Uterus (tissue), 4 donors: ENCODE results near the gene TMBIM1. TPM values are rescaled to one million over a fixed set of nuclear protein-coding genes. Genes with fewer than 3 reads are reported as not detected.

ENCODE experiments used
- DNase-seq, 2 donors: peaks; one replicate each; pipeline ENCODE4 v3.0.0-alpha.2; 2019 to 2020
- H3K27ac ChIP-seq, 2 donors: fragments of 200-600 bp; sonication (generic); 1 replicate in 1 of 2; 2 replicates in 1 of 2; pipeline ENCODE4 v1.5.1; 2016 to 2018
- H3K27me3 ChIP-seq, 2 donors: fragments of 200-600 bp; sonication (generic); one replicate each; pipeline ENCODE4 v1.5.1; 2018 to 2019; ENCODE audit warnings: control low read depth in 1 of 2
- H3K36me3 ChIP-seq, 2 donors: fragments of 200-600 bp; sonication (generic); one replicate each; pipeline ENCODE4 v1.5.1; 2019; ENCODE audit warnings: control low read depth in 1 of 2
- H3K4me1 ChIP-seq, 2 donors: fragments of 200-600 bp; sonication (generic); one replicate each; pipeline ENCODE4 v1.5.1; 2018 to 2019; ENCODE audit warnings: control low read depth in 1 of 2
- H3K4me3 ChIP-seq, 2 donors: fragments of 200-600 bp; sonication (generic); 1 replicate in 1 of 2; 2 replicates in 1 of 2; pipeline ENCODE4 v1.5.1; 2018 to 2019; ENCODE audit warnings: mild to moderate bottlenecking in 1 of 2
- H3K9me3 ChIP-seq, 2 donors: fragments of 200-600 bp; sonication (generic); one replicate each; pipeline ENCODE4 v1.5.1; 2019; ENCODE audit warnings: control low read depth in 1 of 2
- CTCF ChIP-seq, 4 experiments: fragments of 200-600 bp in 2 of 4; fragments of 450-650 bp in 2 of 4; sonication (generic) in 2 of 4; IDR thresholded peaks; one replicate each; pipeline ENCODE4 v1.5.1; 2016 to 2019; ENCODE audit warnings: antibody characterized with exemption in 4 of 4, mild to moderate bottlenecking in 2 of 4, moderate library complexity in 1 of 4
- POLR2A ChIP-seq, 2 donors: fragments of 450-650 bp; IDR thresholded peaks; one replicate each; pipeline ENCODE4 v1.6.1; 2016; ENCODE audit warnings: antibody characterized with exemption in 2 of 2, mild to moderate bottlenecking in 1 of 2, moderate library complexity in 1 of 2
- intact Hi-C: fragments of 100-400 bp; cut with DNase I; formaldehyde crosslinking; loops from one replicate; pipeline ENCODE4 v1.15.1; 2023; ENCODE audit warnings: low total_unique reads
- total RNA-seq, 4 donors: library from RNA; depleted of rRNA in 3 of 4; stranded (reverse); fragments of >200 nt in 3 of 4; gene quantifications; one replicate each; pipeline versions ENCODE4 v1.1.0 to v1.2.4, GENCODE V29; 2014 to 2023
- donor health status: DM: yes; HTN: yes; CAD: no.

Gene TMBIM1
- total RNA-seq, 4 donors from 2014 or later, result 112 to 166 (median 120) TPM

GRCh38 chr2:218322768-218323525 lies 30.6 kb upstream of the TMBIM1 start:
- DNase-seq, result peak; percentile 63 to 66
- no peaks in the 10 kb centered on the region for H3K9me3 ChIP-seq
- H3K36me3 ChIP-seq, result no peaks in the 10 kb centered on the region
- H3K27ac ChIP-seq, result peak overlapping the region; percentile 68 to 75
- H3K4me3 ChIP-seq, result peak overlapping the region; percentile 51 to 58
- H3K4me1 ChIP-seq, result no peaks in the 10 kb centered on the region
- TF ChIP-seq POLR2A (IDR thresholded peaks at IDR 0.05) (peak; percentile 18 to 42), CTCF (IDR thresholded peaks at IDR 0.05) (no peak)
- intact Hi-C loops, result no loop called here
- no peaks in the 10 kb centered on the region for H3K27me3 ChIP-seq

GRCh38 chr2:218320704-218321336 lies 28.5 kb upstream of the TMBIM1 start:
- intact Hi-C loops, result no loop called here
- Histone ChIP-seq H3K4me1 (no peaks in the 10 kb centered on the region), H3K9me3 (no peaks in the 10 kb centered on the region), H3K4me3 (no peak overlapping the region), H3K27me3 (no peaks in the 10 kb centered on the region), H3K27ac (no peak overlapping the region), H3K36me3 (no peaks in the 10 kb centered on the region)
- TF ChIP-seq CTCF (IDR thresholded peaks at IDR 0.05) (no peak), POLR2A (IDR thresholded peaks at IDR 0.05) (no peak)
- DNase-seq, result no peak

GRCh38 chr2:218319813-218320365 lies 27.6 kb upstream of the TMBIM1 start:
- no peak overlapping the region for H3K27ac ChIP-seq
- no peaks in the 10 kb centered on the region for H3K9me3 ChIP-seq
- intact Hi-C loops, result no loop called here
- no peak for TF ChIP-seq CTCF (IDR thresholded peaks at IDR 0.05)
- no peak for TF ChIP-seq POLR2A (IDR thresholded peaks at IDR 0.05)
- no peaks in the 10 kb centered on the region for H3K36me3 ChIP-seq
- no peaks in the 10 kb centered on the region for H3K4me1 ChIP-seq
- DNase-seq, result no peak
- no peak overlapping the region for H3K4me3 ChIP-seq
- H3K27me3 ChIP-seq, result no peaks in the 10 kb centered on the region

- TF ChIP-seq POLR2A (IDR thresholded peaks at IDR 0.05), result no peak
- no peak for TF ChIP-seq CTCF (IDR thresholded peaks at IDR 0.05)
- no peaks in the 10 kb centered on the region for H3K4me1 ChIP-seq
- H3K36me3 ChIP-seq, result no peaks in the 10 kb centered on the region
- no peak for DNase-seq
- no peak overlapping the region for H3K4me3 ChIP-seq
- no peaks in the 10 kb centered on the region for H3K27me3 ChIP-seq
- intact Hi-C loops, result no loop called here
- no peak overlapping the region for H3K27ac ChIP-seq
- no peaks in the 10 kb centered on the region for H3K9me3 ChIP-seq
These were observed 25.9 kb upstream of the TMBIM1 start for GRCh38 chr2:218318241-218318640.

- Histone ChIP-seq H3K36me3 (no peaks in the 10 kb centered on the region), H3K9me3 (no peaks in the 10 kb centered on the region), H3K27me3 (no peaks in the 10 kb centered on the region), H3K4me3 (no peak overlapping the region), H3K27ac (no peak overlapping the region), H3K4me1 (no peaks in the 10 kb centered on the region)
- DNase-seq, result no peak
- TF ChIP-seq POLR2A (IDR thresholded peaks at IDR 0.05) (no peak), CTCF (IDR thresholded peaks at IDR 0.05) (no peak)
- intact Hi-C loops, result no loop called here
These were observed 25.5 kb upstream of the TMBIM1 start for GRCh38 chr2:218317835-218318234.
